Epithelial cell of proximal tubule (primary cell): ENCODE data around the gene TLCD3A. TPM values are rescaled to one million over a fixed set of nuclear protein-coding genes. Genes with fewer than 3 reads are reported as not detected.
"Not testable (repeated sequence)": the region's sequence is repeated elsewhere in the genome, so short reads cannot be mapped to it uniquely, and the experiment has no call there.

Experiments
- DNase-seq: peaks from one replicate; pipeline ENCODE4 v3.0.0-alpha.2; 2011; ENCODE audit warnings: low read depth
- H3K4me3 ChIP-seq: 2 replicates; pipeline ENCODE4 v1.5.1; 2011; ENCODE audit warnings: low read depth, mild to moderate bottlenecking, low read length
- total RNA-seq: library from RNA; depleted of rRNA; stranded (reverse); fragments of >200 nt; gene quantifications from 2 replicates; pipeline ENCODE4 v1.2.3, GENCODE V29; 2015
- TF ChIP-seq, protein P1 (sequence below): conservative IDR thresholded peaks from 2 replicates; pipeline ENCODE4 v1.5.1; 2012; ENCODE audit warnings: low read depth, mild to moderate bottlenecking, low read length

Gene TLCD3A
- total RNA-seq, 1 donor from 2014 or later = 35.6 TPM

DNA sequence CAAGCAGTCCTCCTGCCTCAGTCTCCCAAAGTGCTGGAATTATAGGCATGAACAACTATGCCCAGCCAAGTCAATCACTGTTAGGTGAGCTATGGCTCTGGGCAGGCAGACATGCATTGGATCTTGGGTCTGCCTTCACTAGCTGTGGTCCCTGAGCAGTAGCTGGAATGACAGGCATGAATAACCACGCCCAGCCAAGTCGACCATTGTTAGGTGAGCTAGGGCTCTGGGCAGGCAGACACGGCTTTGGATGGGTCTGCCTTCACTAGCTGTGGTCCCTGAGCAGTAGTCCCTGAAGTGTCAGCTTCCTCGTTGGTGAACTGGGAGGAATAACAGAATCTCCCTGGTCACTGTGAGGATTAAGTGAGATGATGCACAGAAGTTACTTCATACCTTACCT, 56.2 kb downstream of the TLCD3A start:
- TF ChIP-seq, protein P1, sequence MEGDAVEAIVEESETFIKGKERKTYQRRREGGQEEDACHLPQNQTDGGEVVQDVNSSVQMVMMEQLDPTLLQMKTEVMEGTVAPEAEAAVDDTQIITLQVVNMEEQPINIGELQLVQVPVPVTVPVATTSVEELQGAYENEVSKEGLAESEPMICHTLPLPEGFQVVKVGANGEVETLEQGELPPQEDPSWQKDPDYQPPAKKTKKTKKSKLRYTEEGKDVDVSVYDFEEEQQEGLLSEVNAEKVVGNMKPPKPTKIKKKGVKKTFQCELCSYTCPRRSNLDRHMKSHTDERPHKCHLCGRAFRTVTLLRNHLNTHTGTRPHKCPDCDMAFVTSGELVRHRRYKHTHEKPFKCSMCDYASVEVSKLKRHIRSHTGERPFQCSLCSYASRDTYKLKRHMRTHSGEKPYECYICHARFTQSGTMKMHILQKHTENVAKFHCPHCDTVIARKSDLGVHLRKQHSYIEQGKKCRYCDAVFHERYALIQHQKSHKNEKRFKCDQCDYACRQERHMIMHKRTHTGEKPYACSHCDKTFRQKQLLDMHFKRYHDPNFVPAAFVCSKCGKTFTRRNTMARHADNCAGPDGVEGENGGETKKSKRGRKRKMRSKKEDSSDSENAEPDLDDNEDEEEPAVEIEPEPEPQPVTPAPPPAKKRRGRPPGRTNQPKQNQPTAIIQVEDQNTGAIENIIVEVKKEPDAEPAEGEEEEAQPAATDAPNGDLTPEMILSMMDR = no peak
- DNase-seq = no peak
- H3K4me3 ChIP-seq = no peak overlapping the region

DNA sequence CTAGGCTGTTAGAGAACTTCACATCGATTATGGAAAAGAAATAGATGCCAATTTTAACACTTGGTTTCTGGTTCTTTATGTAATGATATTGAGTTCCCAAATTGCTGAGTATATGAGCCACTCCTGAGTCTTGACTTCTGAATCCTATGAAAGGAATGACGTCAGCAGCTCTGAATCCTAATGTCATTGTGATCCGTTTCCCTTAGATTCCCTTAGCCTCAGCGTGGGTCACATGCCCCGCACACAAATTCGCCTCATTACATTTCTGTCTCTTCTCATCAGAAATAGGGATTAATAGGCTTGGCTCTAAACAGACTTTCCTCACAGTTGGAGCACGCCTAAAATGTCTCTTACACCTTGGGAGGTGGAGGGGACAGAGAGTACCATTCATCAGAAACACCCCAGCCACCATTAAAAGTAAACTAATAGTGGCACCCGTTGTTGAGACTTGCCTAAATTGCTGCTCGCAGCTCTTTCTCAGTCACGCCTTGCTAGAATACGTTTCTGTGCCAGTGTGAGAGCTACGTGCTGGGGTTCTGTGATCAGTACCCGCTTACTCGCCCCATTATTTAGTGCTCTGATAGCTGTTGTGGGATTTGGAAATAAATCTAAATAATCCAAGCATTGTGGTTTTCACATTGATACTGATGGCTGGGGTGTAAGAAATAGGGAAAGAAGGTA, 56.9 kb downstream of the TLCD3A start:
- no peak overlapping the region for H3K4me3 ChIP-seq
- TF ChIP-seq, protein P1 = no peak
- DNase-seq = no peak

DNA sequence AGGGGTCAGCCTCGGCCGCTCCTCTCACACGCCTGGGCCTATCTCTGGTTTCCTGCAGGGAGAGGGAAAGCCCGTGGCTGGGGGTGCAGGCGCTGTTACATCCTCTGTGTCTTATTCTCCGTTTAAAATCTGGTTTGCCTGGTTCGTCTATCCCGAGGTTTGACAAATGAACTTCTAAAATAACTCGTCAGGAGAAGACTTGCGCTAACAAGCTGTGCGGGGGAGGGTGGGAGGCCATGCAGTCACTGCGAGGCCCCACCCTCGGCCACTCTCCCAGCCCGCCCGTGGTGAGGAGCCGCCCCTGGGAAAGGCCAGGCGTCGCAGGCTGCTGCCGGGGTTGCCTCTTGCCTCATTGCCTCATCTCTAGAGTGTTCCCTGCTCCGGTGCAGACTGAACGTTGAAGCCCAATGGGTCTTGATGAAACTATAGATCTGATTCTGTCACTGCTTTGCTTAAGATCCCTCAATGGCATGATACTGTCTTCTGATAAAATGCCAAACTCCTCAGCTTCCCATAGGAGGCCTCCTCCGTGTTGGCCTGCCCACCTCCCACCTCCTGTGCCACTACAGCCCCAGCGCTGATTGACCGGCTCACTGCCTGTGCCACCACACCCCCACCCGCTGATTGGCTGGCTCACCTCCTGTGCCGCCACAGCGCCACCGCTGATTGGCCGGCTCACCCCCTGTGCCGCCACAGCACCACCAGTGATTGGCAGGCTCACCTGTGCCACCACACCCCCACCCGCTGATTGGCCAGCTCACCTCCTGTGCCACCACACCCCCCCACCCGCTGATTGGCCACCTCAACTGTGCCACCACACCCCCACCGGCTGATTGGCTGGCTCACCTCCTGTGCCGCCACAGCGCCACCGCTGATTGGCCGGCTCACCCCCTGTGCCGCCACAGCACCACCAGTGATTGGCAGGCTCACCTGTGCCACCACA, 57.8 kb downstream of the TLCD3A start:
- H3K4me3 ChIP-seq = not testable (repeated sequence)

DNA sequence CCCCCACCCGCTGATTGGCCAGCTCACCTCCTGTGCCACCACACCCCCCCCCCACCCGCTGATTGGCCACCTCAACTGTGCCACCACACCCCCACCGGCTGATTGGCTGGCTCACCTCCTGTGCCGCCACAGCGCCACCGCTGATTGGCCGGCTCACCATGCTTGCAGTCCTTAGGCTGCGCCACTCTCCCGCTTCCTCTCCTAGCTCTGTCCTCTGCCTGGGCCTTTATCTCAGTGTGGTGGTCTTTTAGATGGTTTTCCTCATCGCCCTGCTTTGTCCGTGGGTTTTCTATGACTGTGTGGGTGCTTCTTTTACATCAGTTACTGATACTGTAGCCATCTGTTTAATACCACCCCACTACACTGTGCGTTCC, 58.5 kb downstream of the TLCD3A start:
- DNase-seq, H3K4me3 ChIP-seq: not testable (repeated sequence)

More for the DNA sequence above, 57.8 kb downstream of the TLCD3A start:
- not testable (repeated sequence) for DNase-seq

DNA sequence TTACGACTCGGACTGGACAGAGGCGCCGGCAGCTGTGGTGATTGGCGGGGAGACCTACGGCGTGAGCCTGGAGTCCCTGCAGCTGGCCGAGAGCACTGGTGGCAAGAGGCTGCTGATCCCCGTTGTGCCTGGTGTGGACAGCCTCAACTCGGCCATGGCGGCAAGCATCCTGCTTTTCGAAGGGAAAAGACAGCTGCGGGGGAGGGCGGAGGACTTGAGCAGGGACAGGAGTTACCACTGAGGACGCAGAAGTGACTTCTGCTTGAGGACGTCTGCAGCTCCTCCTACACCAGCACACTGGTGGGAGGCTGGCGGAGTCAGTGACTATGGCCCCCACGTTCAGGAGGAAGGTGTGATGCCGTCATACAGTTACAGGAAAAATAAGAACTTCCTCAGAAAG, 59.4 kb downstream of the TLCD3A start:
- no peak overlapping the region for H3K4me3 ChIP-seq
- TF ChIP-seq, protein P1 = no peak
- no peak for DNase-seq

DNA sequence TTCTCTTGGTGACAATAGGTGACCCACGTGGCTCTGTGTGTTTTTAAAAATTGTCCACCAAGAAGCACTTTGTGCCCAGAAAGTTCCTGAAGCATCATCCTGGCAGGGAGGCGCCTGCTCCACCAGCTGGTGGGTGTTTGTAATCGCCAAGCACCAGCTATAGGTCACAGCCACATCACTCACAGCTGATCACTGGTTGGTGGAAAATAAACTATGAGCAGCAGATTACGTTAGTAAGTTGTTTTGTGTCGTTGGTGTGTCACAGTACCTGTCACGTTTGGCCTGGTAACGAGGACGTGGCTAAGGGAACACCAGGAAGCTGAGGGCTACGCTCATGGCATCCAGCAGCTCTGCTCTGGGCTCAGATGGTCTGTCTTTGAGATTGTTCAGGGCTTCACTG, 59.9 kb downstream of the TLCD3A start:
- TF ChIP-seq, protein P1 = no peak
- H3K4me3 ChIP-seq = no peak overlapping the region
- no peak for DNase-seq

Other genes starting within 250 kb of the TLCD3A start
- gene VPS53, start 17.8 kb upstream of the TLCD3A start, total RNA-seq = 17.4 and 18.4 TPM in 2 replicates
- 19.0 and 40.9 TPM in 2 replicates for gene GEMIN4, start 19.7 kb downstream of the TLCD3A start, total RNA-seq
- gene GLOD4, start 49.7 kb downstream of the TLCD3A start, total RNA-seq = 46.7 and 62.2 TPM in 2 replicates
- 18.5 and 33.0 TPM in 2 replicates for gene MRM3, start 49.8 kb downstream of the TLCD3A start, total RNA-seq
- gene NXN, start 247.2 kb downstream of the TLCD3A start, total RNA-seq = 31.1 and 36.8 TPM in 2 replicates